ENCODE results near the gene ACAT1.
"Not testable (repeated sequence)": the region's sequence is repeated elsewhere in the genome, so short reads cannot be mapped to it uniquely, and the experiment has no call there.

ACAT1 gene

DNA sequence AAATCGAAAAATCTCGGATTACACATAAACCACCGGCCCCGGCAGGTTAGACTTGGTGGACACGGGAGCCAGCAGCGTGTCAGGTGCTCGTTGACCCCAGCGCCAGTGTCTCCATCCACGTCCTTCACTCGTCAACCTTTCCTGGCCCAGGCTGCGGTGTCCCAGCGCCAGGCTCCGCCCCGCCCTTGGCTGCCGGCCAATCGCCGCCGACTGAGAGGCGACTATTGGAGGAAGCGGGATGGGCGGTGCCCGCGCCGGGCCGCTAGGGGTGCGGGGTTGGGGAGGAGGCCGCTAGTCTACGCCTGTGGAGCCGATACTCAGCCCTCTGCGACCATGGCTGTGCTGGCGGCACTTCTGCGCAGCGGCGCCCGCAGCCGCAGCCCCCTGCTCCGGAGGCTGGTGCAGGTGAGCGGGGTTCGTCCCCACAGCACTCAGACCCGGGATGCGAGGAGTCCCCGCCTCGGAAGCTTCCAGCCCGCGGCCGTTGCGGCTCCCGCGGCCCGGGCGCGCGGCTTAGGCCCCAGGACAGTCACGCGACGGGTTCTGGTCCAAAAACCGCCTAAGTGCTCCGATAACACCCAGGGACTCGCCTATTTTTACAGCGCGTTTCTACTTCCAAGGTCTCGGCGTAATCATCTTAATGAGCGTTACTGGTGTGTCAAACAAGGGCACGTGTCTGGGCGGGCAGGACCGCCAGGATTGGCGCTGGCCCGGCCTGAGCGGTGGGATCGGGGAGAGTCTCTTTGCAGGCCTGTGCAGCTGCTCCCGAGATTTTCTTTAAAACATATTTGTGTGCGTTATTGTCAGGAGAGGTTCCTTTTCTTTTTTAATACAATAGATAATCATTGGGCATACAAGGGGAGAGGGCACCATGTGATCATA lies at the start of gene ACAT1:
Gene ACAT1 (plus strand): TSS at position 294 of the 882 bp plus-strand sequence. CDS start 40 bp downstream, at position 334.
- DNase-seq (ENCODE audit: low read depth in 2 of 2): peak; percentile 73 to 76

GRCh38 chr11:108084811-108085210 lies 36.6 kb upstream of the ACAT1 start:
- DNase-seq (ENCODE audit: low read depth in 2 of 2): no peak

- DNase-seq (ENCODE audit: low read depth in 2 of 2): no peak
These were observed 35.7 kb upstream of the ACAT1 start for GRCh38 chr11:108085672-108086071.

GRCh38 chr11:108092134-108092533 lies 29.2 kb upstream of the ACAT1 start:
- DNase-seq (ENCODE audit: low read depth in 2 of 2): no peak

DNA sequence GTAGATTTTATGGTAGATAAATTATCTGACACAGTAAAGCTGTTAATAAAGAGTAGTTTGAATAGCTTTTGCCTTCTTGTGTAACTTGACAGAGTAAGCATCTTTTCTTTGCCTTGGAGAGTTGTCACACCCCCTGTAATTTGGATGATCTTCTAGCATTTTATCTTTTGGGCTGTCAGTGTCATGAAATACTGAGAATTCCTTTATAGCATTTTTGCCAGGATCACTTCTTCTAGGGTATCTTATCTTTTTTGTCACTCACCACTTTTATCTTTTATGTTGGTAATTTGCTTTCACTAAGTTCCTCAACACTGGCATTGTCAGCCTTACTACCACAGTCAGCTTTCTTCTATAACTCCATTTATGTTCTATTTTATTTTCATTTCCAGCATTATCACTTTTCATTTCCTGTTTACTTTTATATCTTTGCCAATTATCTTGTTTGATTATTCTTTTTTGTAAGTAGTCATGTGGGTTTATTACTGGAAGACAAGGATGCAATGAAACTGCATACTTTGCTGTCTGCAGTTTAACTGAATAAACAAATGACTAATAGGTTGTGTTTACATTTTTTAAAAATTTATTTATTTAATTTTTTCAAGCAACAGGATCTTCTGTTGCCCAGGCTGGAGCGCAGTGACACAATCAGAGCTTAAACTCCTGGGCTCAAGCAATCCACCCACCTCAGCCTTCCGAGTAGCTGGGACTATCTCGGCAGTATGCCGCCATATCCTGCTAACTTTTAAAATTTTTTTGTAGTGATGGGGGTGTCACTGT lies 28.1 kb upstream of the ACAT1 start:
- DNase-seq (ENCODE audit: low read depth in 2 of 2): no peak

GRCh38 chr11:108097179-108097578 lies 24.2 kb upstream of the ACAT1 start:
- no peak for DNase-seq (ENCODE audit: low read depth in 2 of 2)

DNA sequence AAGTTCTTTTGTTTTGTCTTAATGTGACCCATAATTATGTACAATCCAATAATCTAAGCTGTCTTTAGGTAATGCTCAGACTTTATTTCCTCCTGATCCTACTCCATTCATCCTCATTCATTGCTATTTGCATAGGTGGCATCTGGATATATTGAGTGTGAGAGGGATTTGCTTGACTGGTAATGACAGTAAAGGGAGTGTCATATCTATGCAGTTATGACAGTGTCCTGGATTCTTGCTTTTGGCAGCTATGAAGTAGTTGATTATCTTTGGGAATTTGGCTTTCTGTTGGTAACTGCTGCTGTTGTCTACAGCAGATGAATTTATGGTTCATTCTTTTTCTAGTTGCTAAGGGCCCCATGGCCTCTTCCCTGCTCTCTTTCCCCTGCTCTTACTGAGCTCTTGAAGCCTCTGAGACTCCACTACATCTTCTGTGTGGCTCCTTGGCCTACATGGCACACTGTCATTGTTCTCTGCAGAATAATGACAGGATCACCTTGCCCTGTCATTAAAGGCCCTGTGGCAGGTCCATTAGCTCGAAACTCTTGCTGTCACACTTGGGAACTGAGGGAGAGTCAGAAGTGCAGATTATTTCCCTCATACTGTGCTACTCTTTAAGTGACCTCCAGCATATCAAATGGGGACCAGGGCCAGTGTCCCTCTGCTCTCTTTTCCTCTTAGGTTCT lies 20.1 kb upstream of the ACAT1 start:
- no peak for DNase-seq (ENCODE audit: low read depth in 2 of 2)

DNA sequence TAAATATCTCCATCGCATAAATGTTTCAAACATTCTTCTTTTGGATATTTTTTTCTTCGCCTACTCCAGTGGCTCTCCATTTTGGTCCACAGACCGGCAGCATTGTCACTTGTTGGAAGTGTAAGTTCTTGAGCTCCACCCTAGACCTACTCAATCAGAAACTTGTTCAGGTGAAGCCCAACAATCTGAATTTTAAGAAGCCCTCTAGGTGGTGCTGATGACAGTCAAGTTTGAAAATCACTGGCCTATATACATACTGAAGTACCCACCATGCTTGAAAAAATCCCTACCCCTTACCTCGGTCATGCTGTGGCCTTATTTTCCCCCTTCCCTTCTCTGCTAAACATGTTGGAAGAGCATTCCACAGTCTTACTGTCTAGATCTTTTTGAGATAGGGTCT lies 10.2 kb upstream of the ACAT1 start:
- DNase-seq (ENCODE audit: low read depth in 2 of 2): no peak

DNA sequence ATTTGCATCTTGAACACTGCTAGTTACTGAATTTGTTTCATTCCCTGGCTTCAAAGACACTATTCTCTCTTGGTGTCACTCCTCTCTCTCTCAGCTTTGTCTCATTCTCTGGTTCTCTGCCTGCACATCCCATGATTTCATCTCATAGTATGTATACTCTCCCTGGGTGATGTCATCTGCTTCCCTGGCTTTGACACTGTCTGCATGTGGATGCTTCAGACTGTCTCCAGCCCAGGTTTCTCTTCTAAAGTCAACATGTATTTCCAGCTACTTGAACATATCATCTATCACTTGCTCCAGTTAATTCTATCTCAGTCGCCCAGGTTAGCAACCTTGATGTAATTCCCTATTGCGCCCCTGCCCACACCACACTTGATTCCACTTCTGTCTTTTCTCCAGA lies 9.3 kb upstream of the ACAT1 start:
- DNase-seq (ENCODE audit: low read depth in 2 of 2): no peak

GRCh38 chr11:108115500-108116140 lies 5.7 kb upstream of the ACAT1 start:
- DNase-seq (ENCODE audit: low read depth in 2 of 2): peak; percentile 45 to 49

DNA sequence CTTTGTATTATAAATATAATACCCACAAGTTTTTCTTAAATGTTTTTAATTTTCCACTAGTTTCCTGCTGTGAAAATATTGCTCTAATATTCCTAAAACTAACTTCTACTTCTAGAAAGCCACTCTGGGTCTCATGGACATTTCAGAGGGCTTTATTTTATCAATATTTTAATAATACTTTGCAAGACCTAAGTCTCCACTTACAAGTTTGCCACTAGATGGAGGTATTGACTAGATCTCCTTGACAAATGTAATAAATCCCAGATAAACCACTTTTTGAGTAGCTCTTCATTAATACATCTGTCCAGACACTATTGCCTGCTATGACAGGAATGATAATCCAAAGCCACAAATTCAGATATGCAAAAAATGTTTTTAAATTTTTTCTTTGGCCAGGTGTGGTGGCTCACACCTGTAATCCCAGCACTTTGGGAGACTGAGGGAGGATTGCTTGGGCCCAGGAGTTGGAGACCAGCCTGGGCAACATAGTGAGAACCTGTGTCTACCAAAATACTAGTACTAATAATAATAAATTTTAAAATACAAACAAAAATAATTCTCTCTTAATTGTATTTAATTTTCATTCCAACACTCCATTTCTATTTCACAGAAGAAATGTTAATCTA lies 3.5 kb upstream of the ACAT1 start:
- peak; percentile 36 to 39 for DNase-seq (ENCODE audit: low read depth in 2 of 2)

- not testable (repeated sequence) for DNase-seq (ENCODE audit: low read depth in 2 of 2)
These were observed 462 bp upstream of the ACAT1 start for GRCh38 chr11:108120936-108121273.

GRCh38 chr11:108122166-108122628 lies 830 bp downstream of the ACAT1 start:
- DNase-seq (ENCODE audit: low read depth in 2 of 2): no peak

DNA sequence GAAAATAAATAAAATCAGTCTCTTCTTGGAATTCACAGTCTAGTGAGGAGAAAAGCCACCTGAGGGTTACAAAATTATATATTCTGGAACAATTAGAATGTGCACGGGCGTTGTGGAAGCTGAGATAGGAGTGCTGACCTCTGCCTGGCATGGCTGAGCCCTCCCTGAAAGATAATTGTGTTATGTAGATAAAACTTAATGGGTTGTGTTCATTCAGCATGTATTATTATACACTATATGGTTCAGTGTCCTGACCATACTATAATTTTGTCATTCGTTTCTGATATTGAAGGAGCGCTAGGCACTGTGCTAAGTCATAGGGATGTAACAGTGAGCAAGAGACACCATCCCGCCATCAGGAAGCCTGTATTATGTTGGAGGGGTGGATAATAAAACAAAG lies 3.7 kb downstream of the ACAT1 start:
- DNase-seq (ENCODE audit: low read depth in 2 of 2): no peak

- no peak for DNase-seq (ENCODE audit: low read depth in 2 of 2)
These were observed 7.4 kb downstream of the ACAT1 start for GRCh38 chr11:108128772-108129171.

- DNase-seq (ENCODE audit: low read depth in 2 of 2): no peak
These were observed 10.6 kb downstream of the ACAT1 start for GRCh38 chr11:108131993-108132392.

GRCh38 chr11:108132993-108133538 lies 11.7 kb downstream of the ACAT1 start:
- DNase-seq (ENCODE audit: low read depth in 2 of 2): not testable (repeated sequence)

DNA sequence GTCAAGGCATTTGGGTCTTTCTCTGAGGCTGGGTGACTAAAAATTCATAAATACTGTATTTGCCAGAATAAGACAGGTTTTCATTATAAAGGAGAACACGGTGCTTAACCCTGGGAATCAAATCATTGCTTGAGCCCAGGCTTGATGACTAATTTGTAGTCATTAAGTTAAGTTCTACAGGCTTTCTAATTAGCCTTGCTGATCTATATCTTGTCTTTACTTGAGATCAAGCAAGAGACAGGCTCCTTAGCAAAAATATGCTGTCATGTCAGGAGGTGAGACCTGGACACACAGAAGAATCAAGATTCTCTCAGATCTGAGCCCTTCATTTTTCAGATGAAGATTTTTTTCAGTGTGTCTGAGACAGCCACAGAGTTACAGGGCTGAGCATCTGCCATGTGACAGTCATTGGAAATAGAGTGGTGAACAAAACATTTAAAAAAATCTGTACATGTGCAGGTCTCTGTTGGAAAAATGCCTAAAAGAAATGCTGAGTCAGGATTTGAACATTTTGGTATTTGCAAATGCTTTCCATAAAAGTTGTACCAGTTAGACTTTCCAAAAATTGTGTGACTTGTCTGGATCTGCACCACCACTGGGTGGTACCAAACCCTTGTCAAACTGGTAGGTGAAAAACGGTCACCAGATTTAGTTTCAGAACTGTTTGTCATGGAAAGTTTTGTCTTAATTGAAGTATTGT lies 14.6 kb downstream of the ACAT1 start:
- no peak for DNase-seq (ENCODE audit: low read depth in 2 of 2)

GRCh38 chr11:108137212-108137611 lies 15.8 kb downstream of the ACAT1 start:
- no peak for DNase-seq (ENCODE audit: low read depth in 2 of 2)

DNA sequence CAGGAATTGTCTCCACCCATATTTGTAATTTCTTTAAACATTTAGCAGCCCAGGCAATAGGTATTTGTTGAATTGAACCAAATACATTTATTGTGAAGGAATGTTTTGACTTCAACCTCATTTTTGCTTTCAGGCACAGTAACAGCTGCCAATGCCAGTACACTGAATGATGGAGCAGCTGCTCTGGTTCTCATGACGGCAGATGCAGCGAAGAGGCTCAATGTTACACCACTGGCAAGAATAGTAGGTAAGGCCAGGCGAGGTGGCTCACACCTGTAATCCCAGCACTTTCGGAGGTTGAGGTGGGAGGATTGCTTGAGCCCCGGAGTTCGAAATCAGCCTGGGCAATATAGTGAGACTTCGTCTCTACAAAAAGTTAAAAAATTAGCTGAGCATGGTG lies 20.9 kb downstream of the ACAT1 start:
- DNase-seq (ENCODE audit: low read depth in 2 of 2): no peak

Data from fibroblast of skin of left biceps (primary cell).